Karpas-422 (cell line): ENCODE results near the gene ATP5F1B. TPM values are rescaled to one million over a fixed set of nuclear protein-coding genes. Genes with fewer than 3 reads are reported as not detected.

Experiments used
- DNase-seq: peaks from one replicate; pipeline ENCODE4 v3.0.0-alpha.2; 2015
- H2AFZ ChIP-seq: fragments of 200-600 bp; sonication (generic); 2 replicates; pipeline ENCODE4 v1.6.1; 2014; ENCODE audit warnings: antibody characterized with exemption, low read length, mixed read lengths
- H3K27ac ChIP-seq: fragments of 200-600 bp; sonication (generic); 2 replicates; pipeline ENCODE4 v1.5.1; 2014; ENCODE audit warnings: mild to moderate bottlenecking, low read length, moderate library complexity
- H3K27me3 ChIP-seq: fragments of 200-600 bp; sonication (generic); 2 replicates; pipeline ENCODE4 v1.6.1; 2014; ENCODE audit warnings: low read length, mixed read lengths
- H3K36me3 ChIP-seq: fragments of 200-600 bp; sonication (generic); 2 replicates; pipeline ENCODE4 v1.6.1; 2014; ENCODE audit warnings: low read length, mixed read lengths; ENCODE audit not compliant: insufficient read depth
- H3K4me1 ChIP-seq: fragments of 200-600 bp; sonication (generic); 2 replicates; pipeline ENCODE4 v1.6.1; 2014; ENCODE audit warnings: mild to moderate bottlenecking, low read length, mixed read lengths
- H3K4me2 ChIP-seq: fragments of 200-600 bp; sonication (generic); 2 replicates; pipeline ENCODE4 v1.6.1; 2014; ENCODE audit warnings: low read length, low read depth, mild to moderate bottlenecking; ENCODE audit not compliant: poor library complexity, severe bottlenecking
- H3K4me3 ChIP-seq: fragments of 200-600 bp; sonication (generic); 2 replicates; pipeline ENCODE4 v1.5.1; 2014; ENCODE audit warnings: mild to moderate bottlenecking, antibody characterized with exemption, low read length, mixed read lengths
- H3K79me2 ChIP-seq: fragments of 200-600 bp; sonication (generic); 2 replicates; pipeline ENCODE4 v1.6.1; 2014; ENCODE audit warnings: mild to moderate bottlenecking, low read length, mixed read lengths
- H3K9ac ChIP-seq: fragments of 200-600 bp; sonication (generic); 2 replicates; pipeline ENCODE4 v1.6.0; 2014; ENCODE audit warnings: low read length
- H3K9me2 ChIP-seq: fragments of 200-600 bp; sonication (generic), shearing (Covaris generic); replicated peaks from 2 replicates; pipeline ENCODE4 v1.6.0; 2014; ENCODE audit warnings: mild to moderate bottlenecking, low read length, moderate library complexity; ENCODE audit not compliant: insufficient read depth
- H3K9me3 ChIP-seq: fragments of 300-700, 200-600 bp; sonication (generic); 2 replicates; pipeline ENCODE4 v1.6.1; 2014; ENCODE audit warnings: low read length, mixed read lengths
- H4K20me1 ChIP-seq: fragments of 200-600 bp; sonication (generic); 2 replicates; pipeline ENCODE4 v1.6.1; 2014; ENCODE audit warnings: mild to moderate bottlenecking, antibody characterized with exemption, low read length, low read depth; ENCODE audit not compliant: insufficient read depth
- total RNA-seq: library from RNA; depleted of rRNA; stranded (reverse); fragments of >200 nt; shearing (Covaris generic); gene quantifications from 2 replicates; pipeline ENCODE4 v1.2.3, GENCODE V29; 2014; ENCODE audit warnings: low replicate concordance

ATP5F1B gene
- total RNA-seq, 1 experiment from 2014 or later, result 674 TPM

DNA sequence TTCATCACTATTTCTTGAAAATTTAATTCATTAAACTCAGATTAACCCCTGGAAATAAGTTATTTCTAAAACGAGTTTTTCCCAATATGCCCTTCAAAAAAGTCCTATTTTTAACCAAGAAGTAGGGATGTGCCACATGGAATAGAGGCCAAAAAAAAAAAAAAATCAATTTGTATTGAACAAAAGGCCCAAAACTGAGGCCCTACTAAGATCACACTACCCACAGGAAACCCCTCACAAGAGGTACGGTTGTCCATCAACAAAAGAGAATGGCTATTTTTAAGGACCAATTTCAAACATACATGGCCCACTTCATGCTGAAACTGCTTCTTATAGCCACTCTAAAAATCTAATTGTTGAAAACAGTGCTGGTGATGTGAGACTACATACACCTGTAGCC, 8.2 kb downstream of the ATP5F1B start:
- Histone ChIP-seq H3K9me3 (no peaks in the 10 kb centered on the region), H3K9me2 (no peaks in the 10 kb centered on the region), H3K36me3 (peaks cover 35% of the 10 kb centered on the region), H3K27me3 (no peaks in the 10 kb centered on the region), H3K4me1 (peaks cover 48% of the 10 kb centered on the region), H2AFZ (no peak overlapping the region), H3K4me3 (no peak overlapping the region), H3K4me2 (peak overlapping the region; percentile 79), H3K27ac (peak overlapping the region; percentile 53), H3K9ac (no peak overlapping the region), H4K20me1 (peaks cover 15% of the 10 kb centered on the region), H3K79me2 (peaks cover 6% of the 10 kb centered on the region)
- DNase-seq, result no peak

GRCh38 chr12:56636675-56637540, 8.9 kb downstream of the ATP5F1B start:
- Histone ChIP-seq H4K20me1 (peaks cover 8% of the 10 kb centered on the region; the same call in 1 of the 2 replicates), H3K79me2 (no peaks in the 10 kb centered on the region; the same call in 1 of the 2 replicates), H3K4me1 (peaks cover 55% of the 10 kb centered on the region), H2AFZ (peak overlapping the region; percentile 36; the same call in 1 of the 2 replicates), H3K36me3 (peaks cover 28% of the 10 kb centered on the region), H3K9ac (peak overlapping the region; percentile 75), H3K27ac (peak overlapping the region; percentile 64), H3K27me3 (no peaks in the 10 kb centered on the region), H3K4me2 (peak overlapping the region; percentile 79), H3K4me3 (peak overlapping the region; percentile 74), H3K9me2 (no peaks in the 10 kb centered on the region), H3K9me3 (no peaks in the 10 kb centered on the region)
- peak; percentile 99 for DNase-seq

DNA sequence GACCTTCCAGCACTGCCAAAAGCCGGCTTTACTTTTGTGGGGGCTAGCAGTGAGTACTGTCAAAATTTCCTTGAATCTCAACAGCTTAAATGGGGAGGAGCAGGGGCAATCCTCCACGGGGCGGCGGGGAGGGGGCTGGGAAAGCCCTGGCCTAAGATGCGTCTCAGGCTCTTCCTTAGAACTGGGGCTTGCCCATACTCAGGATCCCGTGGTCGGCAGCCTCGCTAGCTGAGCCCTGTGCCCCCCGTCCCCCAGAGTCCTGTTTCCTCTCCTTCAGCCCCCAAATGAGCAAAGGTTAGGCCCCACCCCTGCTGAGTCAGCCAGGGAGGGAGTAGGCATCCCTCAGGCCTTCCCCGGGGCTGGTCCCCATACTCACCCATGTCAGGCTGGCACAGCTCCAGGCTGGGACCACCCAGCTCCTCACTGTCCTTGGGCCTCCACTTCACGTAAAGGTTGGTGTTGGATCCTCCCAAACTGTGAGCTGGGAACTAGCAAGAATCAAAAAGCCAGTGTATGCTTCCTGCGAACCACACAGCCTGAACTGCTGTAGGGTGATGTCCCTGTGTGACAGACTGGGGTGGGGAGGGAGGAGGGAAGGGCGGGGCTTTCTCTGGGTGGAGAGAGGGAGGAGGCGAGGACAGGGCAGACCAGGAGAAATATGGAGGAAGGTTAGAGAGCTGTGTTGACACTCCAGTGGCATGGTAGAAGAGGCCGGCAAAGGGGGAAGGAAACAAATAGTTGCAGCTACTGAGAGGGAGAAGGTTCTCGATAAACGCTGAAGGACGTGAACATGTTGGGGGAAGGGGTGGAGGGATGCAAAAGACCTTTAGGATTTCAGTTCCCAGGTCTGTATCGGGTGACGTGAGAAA, 9.7 kb downstream of the ATP5F1B start:
- H3K79me2 ChIP-seq, result no peaks in the 10 kb centered on the region
- H3K4me1 ChIP-seq, result peaks cover 61% of the 10 kb centered on the region
- H4K20me1 ChIP-seq, result 0 out of 2 replicates have a peak, but pooled peaks cover 4% of the 10 kb centered on the region
- H3K4me2 ChIP-seq, result peak overlapping the region; percentile 79
- peak overlapping the region; percentile 74 for H3K4me3 ChIP-seq
- no peaks in the 10 kb centered on the region for H3K27me3 ChIP-seq
- peak overlapping the region; percentile 64 for H3K27ac ChIP-seq
- no peaks in the 10 kb centered on the region for H3K9me2 ChIP-seq
- peak overlapping the region; percentile 36; the same call in 1 of the 2 replicates for H2AFZ ChIP-seq
- H3K9me3 ChIP-seq, result no peaks in the 10 kb centered on the region
- H3K9ac ChIP-seq, result peak overlapping the region; percentile 75
- peak; percentile 93 for DNase-seq
- peaks cover 27% of the 10 kb centered on the region for H3K36me3 ChIP-seq

GRCh38 chr12:56634837-56635791, 10.7 kb downstream of the ATP5F1B start:
- Histone ChIP-seq H3K27ac (peak overlapping the region; percentile 64), H3K4me3 (peak overlapping the region; percentile 74), H3K36me3 (peaks cover 23% of the 10 kb centered on the region), H3K9me3 (no peaks in the 10 kb centered on the region), H3K27me3 (no peaks in the 10 kb centered on the region), H3K4me2 (peak overlapping the region; percentile 79), H3K9ac (peak overlapping the region; percentile 75), H3K9me2 (no peaks in the 10 kb centered on the region), H2AFZ (peak overlapping the region; percentile 58; the same call in 1 of the 2 replicates), H4K20me1 (0 out of 2 replicates have a peak, but pooled peaks cover 4% of the 10 kb centered on the region), H3K4me1 (peaks cover 68% of the 10 kb centered on the region), H3K79me2 (no peaks in the 10 kb centered on the region)
- peak; percentile 88 for DNase-seq

DNA sequence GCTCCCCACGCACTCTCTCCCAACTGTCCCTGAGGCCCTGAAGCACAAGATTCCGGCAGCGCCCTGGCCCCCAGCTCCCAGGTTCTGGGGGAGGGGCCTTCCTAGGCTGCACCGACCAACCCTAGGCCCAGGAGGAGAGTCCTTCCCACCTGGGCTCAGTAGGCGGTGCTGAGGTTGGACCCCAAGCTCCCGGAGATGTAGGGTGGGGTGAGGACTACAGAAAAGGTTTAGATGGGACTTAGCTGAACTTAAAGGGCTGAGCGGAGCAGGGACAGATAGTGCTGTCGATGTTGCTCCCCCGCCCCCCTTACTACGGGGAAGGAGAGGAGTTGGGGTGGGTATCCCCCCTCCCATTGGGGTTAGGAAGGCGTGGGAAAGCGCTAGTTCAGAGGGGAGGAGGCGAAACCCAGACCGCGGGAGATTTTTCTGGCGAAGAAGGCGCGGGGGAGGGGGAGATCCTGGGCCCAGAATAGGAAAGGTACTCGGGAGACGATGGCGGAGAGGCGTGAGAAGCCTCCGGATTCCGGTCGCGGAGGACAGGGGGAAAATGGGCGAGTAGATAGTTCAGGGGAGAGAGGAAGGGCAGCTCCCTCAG, 11.4 kb downstream of the ATP5F1B start:
- H2AFZ ChIP-seq, result peak overlapping the region; percentile 58; the same call in 1 of the 2 replicates
- peaks cover 17% of the 10 kb centered on the region for H3K36me3 ChIP-seq
- peak; percentile 68 for DNase-seq
- H3K4me1 ChIP-seq, result peaks cover 68% of the 10 kb centered on the region
- H3K27me3 ChIP-seq, result no peaks in the 10 kb centered on the region
- peak overlapping the region; percentile 75 for H3K9ac ChIP-seq
- H3K9me3 ChIP-seq, result no peaks in the 10 kb centered on the region
- H3K27ac ChIP-seq, result peak overlapping the region; percentile 64
- peak overlapping the region; percentile 74 for H3K4me3 ChIP-seq
- H3K4me2 ChIP-seq, result peak overlapping the region; percentile 79
- 0 out of 2 replicates have a peak, but pooled peaks cover 4% of the 10 kb centered on the region for H4K20me1 ChIP-seq
- H3K79me2 ChIP-seq, result peaks cover 7% of the 10 kb centered on the region
- no peaks in the 10 kb centered on the region for H3K9me2 ChIP-seq

DNA sequence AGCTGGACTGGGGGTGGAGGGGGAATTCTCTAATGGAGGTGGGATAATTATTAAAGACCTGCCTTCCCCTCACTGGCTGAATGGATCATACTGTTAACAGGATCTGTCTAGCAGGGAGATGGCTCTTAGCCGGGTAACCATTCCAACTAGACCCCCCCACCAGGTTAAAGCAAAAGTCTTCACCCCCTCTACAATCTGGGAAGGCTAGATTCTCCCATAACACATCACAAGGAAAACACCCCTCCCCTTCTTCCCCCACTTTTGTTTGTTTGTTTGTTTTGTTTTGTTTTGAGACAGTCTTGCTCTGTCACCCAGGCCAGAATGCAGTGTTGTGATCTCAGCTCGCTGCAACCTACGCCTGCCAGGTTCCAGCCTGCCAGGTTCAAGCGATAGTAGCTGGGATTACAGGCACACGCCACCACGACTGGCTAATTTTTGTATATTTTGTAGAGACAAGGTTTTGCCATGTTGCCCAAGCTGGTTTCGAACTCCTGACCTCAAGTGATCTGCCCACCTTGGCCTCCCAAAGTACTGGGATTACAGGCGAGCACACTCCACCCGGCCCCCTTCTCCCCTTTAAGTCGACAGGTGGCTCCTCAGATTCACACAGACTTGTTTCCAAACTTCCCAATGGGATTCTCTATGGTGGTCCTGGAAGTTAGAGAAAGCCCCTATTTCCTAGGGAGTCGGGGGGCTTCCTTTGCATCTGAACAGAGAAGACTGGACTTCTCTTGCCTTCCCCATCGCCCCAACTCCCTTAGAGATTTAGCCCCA, 12.1 kb downstream of the ATP5F1B start:
- peaks cover 69% of the 10 kb centered on the region for H3K4me1 ChIP-seq

More for the DNA sequence above, 12.1 kb downstream of the ATP5F1B start:
- Histone ChIP-seq H3K9me3 (no peaks in the 10 kb centered on the region), H3K4me2 (peak overlapping the region; percentile 79), H3K9me2 (no peaks in the 10 kb centered on the region), H3K4me3 (peak overlapping the region; percentile 74), H2AFZ (no peak overlapping the region), H4K20me1 (peaks cover 7% of the 10 kb centered on the region; the same call in 1 of the 2 replicates), H3K9ac (peak overlapping the region; percentile 75), H3K27ac (no peak overlapping the region), H3K27me3 (no peaks in the 10 kb centered on the region), H3K79me2 (peaks cover 14% of the 10 kb centered on the region), H3K36me3 (peaks cover 12% of the 10 kb centered on the region; the same call in 1 of the 2 replicates)
- DNase-seq, result peak; percentile 44
